Stimulated activated naive CD8-positive, alpha-beta T cell treated with anti-CD3 and anti-CD28 coated beads, Interleukin-15, Interleukin-2, amounts not matched to agents 100 ng/mL and 50 ng/mL, for 24 hours (primary cell): ENCODE data around the gene RPL18.

Experiments used
- H3K27ac Mint-ChIP-seq: one replicate; pipeline ENCODE4 v1.8.0; 2021; ENCODE audit warnings: mild to moderate bottlenecking, mixed read lengths
- H3K27me3 Mint-ChIP-seq: one replicate; pipeline ENCODE4 v1.8.0; 2021; ENCODE audit warnings: mixed read lengths
- H3K36me3 Mint-ChIP-seq: one replicate; pipeline ENCODE4 v1.8.0; 2021; ENCODE audit warnings: low read depth, mixed read lengths
- H3K4me1 Mint-ChIP-seq: one replicate; pipeline ENCODE4 v1.8.0; 2021; ENCODE audit warnings: low read depth, mixed read lengths
- H3K4me3 Mint-ChIP-seq: one replicate; pipeline ENCODE4 v1.8.0; 2021; ENCODE audit warnings: mild to moderate bottlenecking, mixed read lengths
- H3K9me3 Mint-ChIP-seq: one replicate; pipeline ENCODE4 v1.8.0; 2021; ENCODE audit warnings: mixed read lengths

The RPL18 gene

DNA sequence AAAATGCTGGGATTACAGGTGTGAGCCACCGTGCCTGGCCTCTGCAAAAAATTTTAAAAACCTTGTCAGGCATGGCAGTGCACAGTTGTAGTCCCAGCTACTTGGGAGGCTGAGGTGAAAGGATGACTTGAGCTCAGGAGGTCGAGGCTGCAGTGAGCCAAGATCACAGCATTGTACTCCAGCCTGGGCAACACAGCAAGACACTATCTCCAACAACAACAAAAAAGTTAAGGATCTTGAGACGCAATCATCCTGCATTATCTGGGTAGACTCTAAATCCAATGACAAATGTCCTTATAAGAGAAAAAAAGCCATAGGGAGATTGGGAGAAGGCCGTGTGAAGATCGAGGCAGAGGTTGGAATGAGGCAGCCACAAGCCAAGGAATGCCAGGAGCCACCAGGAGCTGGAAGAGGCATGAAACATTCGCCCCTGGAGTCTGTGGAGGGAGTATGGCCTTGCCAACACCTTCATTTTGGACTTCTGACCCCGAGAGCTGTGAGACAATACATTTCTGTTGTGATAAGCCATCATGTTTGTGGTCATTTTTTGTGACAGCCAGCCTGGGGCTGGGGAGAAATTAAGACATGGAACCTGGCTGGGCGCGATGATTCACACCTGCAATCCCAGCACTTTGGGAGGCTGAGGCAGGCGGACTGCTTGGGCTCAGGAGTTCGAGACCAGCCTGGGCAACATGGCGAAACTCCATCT, 32.1 kb upstream of the RPL18 start:
- H3K27ac Mint-ChIP-seq, result peak overlapping the region; percentile 13
- H3K36me3 Mint-ChIP-seq, result no peaks in the 10 kb centered on the region
- peaks cover 26% of the 10 kb centered on the region for H3K4me1 Mint-ChIP-seq
- no peak overlapping the region for H3K4me3 Mint-ChIP-seq
- no peaks in the 10 kb centered on the region for H3K27me3 Mint-ChIP-seq
- H3K9me3 Mint-ChIP-seq, result no peaks in the 10 kb centered on the region

DNA sequence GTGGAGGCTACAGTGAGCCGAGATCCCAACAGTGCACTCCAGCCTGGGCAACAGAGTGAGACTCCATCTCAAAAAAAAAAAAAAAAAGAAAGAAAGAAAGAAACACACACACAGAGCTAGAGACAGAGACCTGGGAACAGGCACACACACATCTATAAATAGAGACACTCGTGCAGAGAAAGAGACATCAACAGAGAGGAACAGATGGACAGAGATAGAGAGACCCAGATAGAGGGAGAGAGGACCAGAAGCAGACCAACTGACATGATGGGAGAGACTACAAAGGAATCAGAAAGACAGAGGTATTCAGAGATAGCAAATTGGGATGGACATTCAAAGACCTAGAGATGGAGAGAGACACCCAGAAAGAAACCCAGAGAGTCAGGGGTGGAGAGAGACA, 29.2 kb upstream of the RPL18 start:
- no peak overlapping the region for H3K27ac Mint-ChIP-seq
- no peaks in the 10 kb centered on the region for H3K9me3 Mint-ChIP-seq
- H3K4me3 Mint-ChIP-seq, result no peak overlapping the region
- peaks cover 44% of the 10 kb centered on the region for H3K4me1 Mint-ChIP-seq
- H3K36me3 Mint-ChIP-seq, result no peaks in the 10 kb centered on the region
- H3K27me3 Mint-ChIP-seq, result no peaks in the 10 kb centered on the region

DNA sequence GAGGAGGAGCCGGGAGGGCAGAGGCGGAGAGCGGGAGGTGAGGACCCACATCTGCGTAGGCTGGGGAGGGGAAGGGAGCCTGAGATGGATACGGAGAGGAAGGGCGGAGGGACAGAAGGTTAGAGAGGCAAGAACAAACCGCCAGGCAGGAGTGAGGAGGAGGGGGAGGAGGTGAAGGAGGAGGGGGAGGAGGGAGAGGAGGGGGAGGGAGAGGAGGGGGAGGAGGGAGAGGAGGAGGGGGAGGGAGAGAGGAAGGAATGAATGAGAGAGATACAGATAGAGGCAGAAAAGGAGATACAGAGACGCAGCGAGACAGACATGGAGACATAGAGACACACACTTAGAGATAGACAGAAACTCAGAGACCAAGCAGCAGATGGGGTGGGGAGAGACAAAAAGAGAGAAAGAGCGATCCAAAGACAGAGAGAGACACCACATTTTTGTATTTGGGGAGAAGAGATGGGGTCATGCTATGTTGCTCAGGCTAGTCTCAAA, 27.8 kb upstream of the RPL18 start:
- Mint-ChIP-seq H3K36me3 (no peaks in the 10 kb centered on the region), H3K4me3 (peak overlapping the region; percentile 57), H3K27ac (peak overlapping the region; percentile 87), H3K9me3 (no peaks in the 10 kb centered on the region), H3K4me1 (peaks cover 41% of the 10 kb centered on the region), H3K27me3 (no peaks in the 10 kb centered on the region)

DNA sequence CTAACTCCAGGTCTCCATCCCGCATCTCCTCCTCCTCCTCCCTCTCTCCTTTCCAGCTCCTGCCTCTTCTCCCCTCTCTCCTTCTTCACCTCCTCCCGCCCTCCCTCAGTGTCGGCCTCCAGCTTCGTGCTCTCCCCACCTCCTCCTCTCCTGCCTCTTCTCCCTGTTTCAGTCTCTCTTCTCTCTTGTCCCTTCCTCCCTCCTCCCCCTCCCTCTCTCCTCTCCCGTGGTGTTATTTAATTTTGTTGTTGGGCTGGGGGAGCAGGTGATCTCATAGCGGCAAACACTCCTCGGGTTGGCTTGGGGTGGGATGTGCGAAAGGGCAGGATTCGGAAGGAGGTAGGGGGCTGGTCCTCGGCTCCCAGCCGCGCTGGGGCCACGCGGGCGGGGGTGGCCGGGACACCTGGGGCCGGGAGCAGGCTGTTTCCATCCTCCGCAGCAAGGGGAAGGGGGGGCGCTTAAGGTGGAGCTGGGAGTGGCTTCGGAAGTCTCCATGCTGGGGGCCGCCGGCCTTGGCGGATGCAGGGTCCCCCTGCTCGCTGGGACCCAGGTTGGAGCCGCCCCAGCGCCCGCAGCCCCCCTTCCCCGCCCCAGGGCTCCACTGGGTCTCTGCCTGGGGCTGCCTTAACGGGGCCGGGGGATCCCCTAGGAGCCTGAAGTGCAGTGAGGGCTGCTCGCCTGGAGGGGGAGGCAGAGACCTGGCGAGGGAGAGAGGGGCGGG, 27.2 kb upstream of the RPL18 start, which contains the start of gene CA11:
Gene CA11, minus strand, starts transcription at position 187 of the 721 bp plus-strand sequence. CDS start 555 bp downstream, outside the sequence.
- H3K4me3 Mint-ChIP-seq, result peak within 1 kb of the TSS; percentile 84
- peaks cover 41% of the 10 kb centered on the region for H3K4me1 Mint-ChIP-seq
- H3K36me3 Mint-ChIP-seq, result no peaks in the 10 kb centered on the region

DNA sequence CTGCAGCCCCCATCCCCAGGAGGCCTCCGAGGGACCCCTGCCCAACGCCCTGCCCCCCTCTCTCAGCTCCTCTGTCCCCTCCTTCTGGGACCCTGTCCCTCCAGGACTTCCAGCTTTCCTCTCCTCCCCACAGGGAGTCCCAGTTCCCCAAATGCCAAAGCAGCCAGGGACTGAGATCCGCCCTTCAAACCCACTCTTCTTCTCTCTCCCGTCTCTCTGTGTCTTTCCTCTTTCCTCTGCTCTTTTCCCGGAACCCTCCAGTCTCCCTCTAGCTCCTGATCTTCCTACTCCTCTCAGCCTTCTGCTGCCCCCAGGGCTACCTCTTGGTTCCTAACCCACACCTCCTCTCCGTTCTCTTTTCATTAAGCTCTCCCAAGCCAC, 26.6 kb upstream of the RPL18 start:
- Mint-ChIP-seq H3K36me3 (no peaks in the 10 kb centered on the region), H3K9me3 (no peaks in the 10 kb centered on the region), H3K27me3 (no peaks in the 10 kb centered on the region), H3K27ac (peak overlapping the region; percentile 89), H3K4me3 (peak overlapping the region; percentile 84), H3K4me1 (peaks cover 41% of the 10 kb centered on the region)

More for the DNA sequence above, 27.2 kb upstream of the RPL18 start, which contains the start of gene CA11:
- Mint-ChIP-seq H3K27ac (peak within 1 kb of the TSS; percentile 89), H3K9me3 (no peaks in the 10 kb centered on the region), H3K27me3 (no peaks in the 10 kb centered on the region)

DNA sequence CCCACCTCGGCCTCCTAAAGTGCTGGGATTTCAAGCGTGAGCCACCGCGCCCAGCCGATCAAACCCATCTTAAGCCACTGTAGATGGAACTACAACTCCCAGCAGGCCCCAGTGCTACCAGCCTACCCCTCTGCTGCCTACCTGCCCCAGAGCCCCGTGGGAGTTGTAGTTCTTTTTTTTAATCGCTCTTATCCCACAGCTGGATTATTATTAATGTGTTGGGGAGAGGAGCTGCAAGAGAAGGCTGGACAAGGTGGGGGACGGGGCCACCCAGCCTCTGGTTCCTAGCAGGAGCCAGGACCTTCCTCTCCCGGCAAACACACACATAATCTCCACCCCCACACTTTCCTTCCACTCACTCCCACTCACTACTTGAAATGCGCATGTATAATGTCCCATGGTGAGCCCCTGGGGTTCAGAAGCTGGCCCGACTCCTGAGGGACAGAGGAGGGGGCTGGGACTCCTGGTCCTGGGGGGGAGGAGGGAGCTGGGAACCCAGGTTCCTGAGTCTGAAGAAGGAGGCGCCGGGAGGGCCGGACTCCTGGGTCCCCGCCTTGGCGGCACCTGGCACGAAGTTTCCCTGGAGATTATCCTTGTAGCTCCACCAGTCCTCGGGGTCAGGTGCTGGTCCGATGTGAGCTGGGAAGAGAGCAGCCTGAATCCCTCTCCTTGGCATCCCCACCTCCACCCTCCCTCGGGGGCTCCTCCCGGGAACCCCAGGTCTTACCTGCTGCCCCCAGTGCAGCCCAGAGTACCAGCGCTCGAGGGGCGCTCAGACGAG, 26.1 kb upstream of the RPL18 start:
- Mint-ChIP-seq H3K36me3 (no peaks in the 10 kb centered on the region), H3K27me3 (no peaks in the 10 kb centered on the region), H3K4me1 (peaks cover 42% of the 10 kb centered on the region), H3K27ac (peak overlapping the region; percentile 88), H3K4me3 (peak overlapping the region; percentile 84), H3K9me3 (no peaks in the 10 kb centered on the region)

DNA sequence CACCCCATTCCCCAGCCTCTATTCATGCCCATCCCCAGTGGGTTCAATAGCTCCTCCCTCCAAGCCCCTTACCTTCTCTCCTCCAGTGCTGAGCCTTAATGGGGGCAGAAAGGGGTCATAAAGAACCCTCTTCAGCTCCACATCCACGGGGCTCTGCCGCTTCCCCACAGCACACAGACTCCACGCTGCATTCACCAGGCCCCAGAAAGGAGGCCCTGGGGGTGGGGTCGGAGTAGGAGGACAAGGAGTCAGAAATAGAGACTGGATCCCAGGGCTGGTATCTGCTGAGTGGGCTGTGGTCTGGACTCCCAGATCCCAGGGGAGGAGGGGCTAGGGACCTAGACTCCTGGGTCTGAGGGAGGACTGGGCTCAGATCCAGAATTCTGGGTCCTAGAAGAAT, 25.4 kb upstream of the RPL18 start:
- H3K27me3 Mint-ChIP-seq, result no peaks in the 10 kb centered on the region
- no peaks in the 10 kb centered on the region for H3K36me3 Mint-ChIP-seq
- no peak overlapping the region for H3K4me3 Mint-ChIP-seq
- no peak overlapping the region for H3K27ac Mint-ChIP-seq
- peaks cover 41% of the 10 kb centered on the region for H3K4me1 Mint-ChIP-seq
- no peaks in the 10 kb centered on the region for H3K9me3 Mint-ChIP-seq

DNA sequence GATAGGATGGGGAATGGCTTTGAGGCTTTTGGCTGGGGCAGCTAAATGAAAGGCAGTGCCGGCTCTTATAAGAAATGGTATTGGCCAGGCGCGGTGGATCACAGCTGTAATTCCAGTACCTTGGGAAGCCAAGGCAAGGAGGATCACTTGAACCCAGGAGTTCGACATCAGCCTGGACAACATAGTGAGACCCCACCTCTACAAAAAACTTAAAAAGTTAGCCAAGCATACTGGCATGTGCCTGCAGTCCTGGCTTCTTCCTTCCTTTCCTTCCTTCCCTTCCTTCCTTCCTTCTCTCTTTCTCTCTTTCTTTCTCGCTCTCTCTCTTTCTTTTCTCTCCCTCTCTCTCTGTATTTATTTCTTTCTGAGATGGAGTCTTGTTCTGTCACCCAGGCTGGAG, 23.9 kb upstream of the RPL18 start:
- H3K9me3 Mint-ChIP-seq, result no peaks in the 10 kb centered on the region
- H3K4me3 Mint-ChIP-seq, result no peak overlapping the region
- H3K27me3 Mint-ChIP-seq, result no peaks in the 10 kb centered on the region
- no peak overlapping the region for H3K27ac Mint-ChIP-seq
- H3K36me3 Mint-ChIP-seq, result no peaks in the 10 kb centered on the region
- H3K4me1 Mint-ChIP-seq, result peaks cover 45% of the 10 kb centered on the region

DNA sequence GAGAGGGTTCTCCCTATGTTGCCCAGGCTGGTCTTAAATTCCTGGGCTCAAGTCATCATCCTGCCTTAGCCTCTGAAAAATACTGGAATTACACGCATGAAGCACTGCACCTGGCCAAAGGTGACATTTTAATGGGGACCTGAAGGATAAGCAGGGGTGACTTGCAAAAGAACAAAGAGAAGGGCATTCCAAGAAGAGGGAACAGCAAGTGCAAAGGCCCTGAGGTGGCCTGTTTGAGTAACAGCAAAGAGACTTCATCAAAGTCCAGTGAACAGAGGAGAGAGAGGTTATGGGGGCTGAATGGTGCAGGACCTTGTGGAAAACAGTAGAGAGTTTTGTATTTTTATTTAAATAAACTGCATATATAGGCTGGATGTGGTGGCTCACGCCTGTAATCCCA, 22.9 kb upstream of the RPL18 start:
- Mint-ChIP-seq H3K4me1 (peaks cover 46% of the 10 kb centered on the region), H3K4me3 (no peak overlapping the region), H3K27me3 (no peaks in the 10 kb centered on the region), H3K27ac (no peak overlapping the region), H3K36me3 (no peaks in the 10 kb centered on the region), H3K9me3 (no peaks in the 10 kb centered on the region)

DNA sequence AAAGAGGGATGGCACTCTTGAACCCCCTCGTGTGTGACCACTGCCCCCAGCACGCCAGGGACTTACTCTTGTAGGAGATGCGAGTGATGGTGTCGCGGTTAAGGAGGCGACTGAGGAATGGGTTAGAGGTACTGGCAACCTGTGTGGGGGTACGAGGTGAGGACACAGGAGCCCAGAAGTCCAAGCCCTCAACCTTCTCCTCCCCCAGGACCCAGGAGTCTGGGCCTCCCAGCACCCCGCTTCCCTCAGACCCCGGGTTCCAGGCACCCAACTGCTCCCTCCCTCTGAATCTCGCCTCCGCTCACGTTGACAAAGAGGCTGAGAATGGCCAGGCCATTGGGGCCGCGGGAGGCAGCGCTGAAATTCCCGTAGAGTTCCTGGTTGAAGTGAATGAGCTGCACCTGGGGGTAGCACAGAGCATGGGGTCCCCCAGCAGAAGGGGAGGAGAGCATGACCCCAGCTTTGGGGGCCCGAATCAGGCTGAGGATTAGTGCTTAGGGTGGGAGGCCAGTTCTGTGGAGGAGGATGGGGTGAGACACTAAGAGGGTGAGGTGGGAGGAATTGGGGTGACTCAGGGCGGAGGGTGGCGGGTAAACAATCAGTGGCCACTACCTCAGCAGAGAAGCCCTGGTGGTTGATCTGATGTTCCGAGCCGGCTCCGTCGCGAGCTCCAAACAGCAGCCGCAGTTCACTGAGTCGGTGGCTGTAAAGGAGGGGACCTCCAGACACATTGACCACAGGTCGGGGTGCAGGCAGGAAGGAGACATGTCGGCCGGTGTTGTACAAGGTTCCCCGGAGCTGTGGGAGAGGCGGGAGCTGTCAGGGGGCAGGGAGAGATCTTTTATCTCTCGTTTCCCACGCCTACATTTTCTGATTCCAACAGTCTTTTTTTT, 20.8 kb upstream of the RPL18 start:
- no peaks in the 10 kb centered on the region for H3K27me3 Mint-ChIP-seq
- no peaks in the 10 kb centered on the region for H3K36me3 Mint-ChIP-seq
- H3K4me1 Mint-ChIP-seq, result peaks cover 44% of the 10 kb centered on the region
- no peaks in the 10 kb centered on the region for H3K9me3 Mint-ChIP-seq
- peak overlapping the region; percentile 39 for H3K4me3 Mint-ChIP-seq
- peak overlapping the region; percentile 63 for H3K27ac Mint-ChIP-seq

DNA sequence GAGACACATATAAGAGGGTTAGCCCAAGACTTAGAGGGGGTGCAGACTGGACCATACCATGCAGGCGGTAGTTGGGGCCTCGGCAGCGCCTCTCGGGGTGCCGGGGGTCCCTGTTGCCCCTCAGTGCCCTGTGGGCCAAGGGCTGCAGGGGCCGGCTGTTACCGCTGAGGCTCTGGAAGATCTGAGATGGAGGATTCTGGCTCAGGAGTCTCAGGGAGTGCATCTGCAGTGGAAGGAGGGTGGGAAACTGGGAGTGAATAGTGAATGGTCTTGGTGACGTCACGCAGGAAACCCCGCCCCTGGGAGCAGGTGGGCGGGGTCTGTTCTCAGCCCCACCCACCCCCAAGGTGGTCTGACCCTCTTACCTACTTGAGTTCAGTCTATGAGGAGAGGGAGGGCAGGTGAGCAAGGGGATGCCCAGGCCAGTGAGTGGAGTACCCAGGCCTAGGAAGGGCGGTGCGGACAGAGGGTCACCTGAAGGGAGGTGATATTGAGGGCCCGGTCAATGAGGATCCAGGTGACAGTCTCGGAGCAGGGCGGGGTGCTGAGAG, 19.9 kb upstream of the RPL18 start:
- Mint-ChIP-seq H3K4me1 (peaks cover 47% of the 10 kb centered on the region), H3K4me3 (no peak overlapping the region), H3K27me3 (no peaks in the 10 kb centered on the region), H3K9me3 (no peaks in the 10 kb centered on the region), H3K36me3 (no peaks in the 10 kb centered on the region), H3K27ac (peak overlapping the region; percentile 97)

DNA sequence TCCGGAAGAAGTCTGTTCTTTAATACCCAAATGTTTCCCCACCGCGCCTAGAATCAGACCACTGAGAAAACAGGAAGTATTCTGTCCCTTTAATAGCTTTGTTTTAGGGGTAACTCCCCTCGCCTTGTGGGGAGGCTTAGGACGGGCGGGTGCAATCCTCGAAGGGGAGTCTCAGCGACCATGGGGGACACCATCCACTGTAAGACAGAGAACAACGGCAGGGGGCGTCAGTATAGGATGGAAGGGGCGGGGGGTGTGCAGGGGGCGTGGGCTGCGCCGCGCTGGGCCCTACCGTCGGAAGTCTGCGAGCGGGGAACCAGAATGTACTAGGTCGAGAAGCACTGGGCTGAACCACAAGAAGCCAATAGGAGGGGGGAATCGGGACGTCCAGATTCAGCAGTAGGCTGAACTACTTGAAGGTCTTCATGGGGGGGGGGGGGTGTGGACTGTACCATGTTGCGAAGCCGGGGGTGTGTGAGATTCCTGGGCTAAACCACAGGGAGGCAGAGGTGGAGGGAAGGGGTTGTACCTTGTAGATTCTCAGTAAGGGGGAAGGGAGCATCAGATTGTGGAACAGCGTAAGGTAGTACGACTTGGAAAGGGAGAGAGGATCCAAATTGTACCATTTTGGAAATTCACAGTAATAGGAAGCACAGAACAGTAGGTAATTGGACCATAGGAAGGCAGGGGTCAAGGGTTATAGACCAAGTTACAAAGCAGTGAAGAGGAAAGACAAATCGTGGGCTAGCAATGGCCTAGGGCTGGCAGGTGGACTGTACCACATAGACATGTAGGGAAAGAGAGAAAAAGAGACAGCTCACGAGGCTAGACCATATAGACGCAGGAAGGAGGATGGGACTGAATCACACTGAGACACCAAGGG, 19.2 kb upstream of the RPL18 start:
- peaks cover 52% of the 10 kb centered on the region for H3K4me1 Mint-ChIP-seq
- H3K27me3 Mint-ChIP-seq, result no peaks in the 10 kb centered on the region
- H3K27ac Mint-ChIP-seq, result peak overlapping the region; percentile 97
- H3K9me3 Mint-ChIP-seq, result no peaks in the 10 kb centered on the region
- H3K36me3 Mint-ChIP-seq, result no peaks in the 10 kb centered on the region
- peak overlapping the region; percentile 86 for H3K4me3 Mint-ChIP-seq

DNA sequence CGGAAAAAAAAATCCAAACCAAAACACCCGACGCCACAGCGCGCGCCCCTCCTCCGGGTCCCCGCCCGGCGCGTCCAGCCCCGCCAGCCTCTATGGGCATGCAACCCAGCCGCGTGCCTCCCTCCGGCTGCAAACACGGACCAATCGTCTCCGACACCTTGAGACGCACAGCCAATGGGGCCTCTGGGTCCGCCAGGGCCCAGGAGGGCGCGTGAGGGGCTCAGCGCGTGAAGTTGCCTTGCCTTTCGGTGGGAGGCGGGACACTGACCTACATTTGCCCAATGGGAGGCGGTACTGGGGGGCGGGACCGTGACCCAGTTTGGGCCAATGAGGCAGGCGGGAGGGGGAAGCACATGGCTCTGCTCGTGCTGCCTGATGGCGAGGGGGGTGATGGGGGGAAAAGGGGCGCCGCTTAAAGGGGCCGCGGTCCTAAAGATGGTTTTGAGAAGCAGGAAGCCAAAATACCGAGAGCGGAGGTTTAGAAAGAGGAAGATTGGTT, 18.5 kb upstream of the RPL18 start:
- Mint-ChIP-seq H3K27me3 (no peaks in the 10 kb centered on the region), H3K4me1 (peaks cover 59% of the 10 kb centered on the region), H3K36me3 (no peaks in the 10 kb centered on the region), H3K27ac (peak overlapping the region; percentile 97), H3K4me3 (peak overlapping the region; percentile 86), H3K9me3 (no peaks in the 10 kb centered on the region)
